ENCODE data around the gene SEH1L.

DNA sequence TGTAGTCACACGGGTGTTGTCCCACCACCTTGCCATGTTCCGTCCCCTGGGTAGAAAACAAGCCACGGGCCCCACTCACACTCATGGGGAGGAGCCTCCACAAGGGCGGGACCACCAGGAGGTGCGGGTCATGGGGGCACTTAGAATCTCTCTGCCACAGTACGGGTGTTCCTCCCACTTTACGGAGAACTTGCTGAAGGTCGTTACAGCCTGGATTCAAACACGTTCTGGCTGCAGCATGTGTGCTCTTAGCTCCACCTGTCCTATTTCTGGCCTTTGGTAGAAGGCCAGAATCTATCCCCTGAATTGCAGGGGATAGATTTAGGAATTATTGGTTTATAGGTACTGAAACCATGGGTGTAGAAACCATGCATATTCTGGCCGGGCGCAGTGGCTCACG is 28.5 kb downstream of the SEH1L start:
- TF ChIP-seq, protein P1, sequence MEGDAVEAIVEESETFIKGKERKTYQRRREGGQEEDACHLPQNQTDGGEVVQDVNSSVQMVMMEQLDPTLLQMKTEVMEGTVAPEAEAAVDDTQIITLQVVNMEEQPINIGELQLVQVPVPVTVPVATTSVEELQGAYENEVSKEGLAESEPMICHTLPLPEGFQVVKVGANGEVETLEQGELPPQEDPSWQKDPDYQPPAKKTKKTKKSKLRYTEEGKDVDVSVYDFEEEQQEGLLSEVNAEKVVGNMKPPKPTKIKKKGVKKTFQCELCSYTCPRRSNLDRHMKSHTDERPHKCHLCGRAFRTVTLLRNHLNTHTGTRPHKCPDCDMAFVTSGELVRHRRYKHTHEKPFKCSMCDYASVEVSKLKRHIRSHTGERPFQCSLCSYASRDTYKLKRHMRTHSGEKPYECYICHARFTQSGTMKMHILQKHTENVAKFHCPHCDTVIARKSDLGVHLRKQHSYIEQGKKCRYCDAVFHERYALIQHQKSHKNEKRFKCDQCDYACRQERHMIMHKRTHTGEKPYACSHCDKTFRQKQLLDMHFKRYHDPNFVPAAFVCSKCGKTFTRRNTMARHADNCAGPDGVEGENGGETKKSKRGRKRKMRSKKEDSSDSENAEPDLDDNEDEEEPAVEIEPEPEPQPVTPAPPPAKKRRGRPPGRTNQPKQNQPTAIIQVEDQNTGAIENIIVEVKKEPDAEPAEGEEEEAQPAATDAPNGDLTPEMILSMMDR (IDR thresholded peaks at IDR 0.05): no peak
- TF ChIP-seq POLR2A (IDR thresholded peaks at IDR 0.05): no peak

Measured in tibial nerve (tissue), 3 donors.